Measurements from ENCODE around the gene NRIP1. TPM values are rescaled to one million over a fixed set of nuclear protein-coding genes. Genes with fewer than 3 reads are reported as not detected.

Gene NRIP1
- total RNA-seq, 1 experiment from 2014 or later: 19.1 TPM

DNA sequence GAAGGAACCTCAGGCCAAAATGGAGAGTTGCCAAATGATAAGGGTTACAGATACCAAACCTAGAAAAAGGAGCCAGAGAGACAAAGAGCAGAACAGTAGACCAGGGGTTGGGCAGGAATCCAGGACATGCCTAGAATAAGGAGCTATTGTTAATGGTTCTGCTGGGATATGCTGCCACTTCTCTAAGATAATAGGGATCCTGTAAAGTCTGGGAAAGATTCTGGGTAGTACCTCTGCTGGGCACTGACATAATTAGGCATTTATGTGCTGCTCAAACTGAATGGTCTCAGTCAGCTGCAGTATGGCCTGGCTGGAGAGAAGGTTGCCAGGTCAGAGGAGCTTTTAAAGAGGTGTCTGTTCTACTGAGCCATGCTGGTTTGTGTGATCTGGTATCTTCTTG lies 19.9 kb upstream of the NRIP1 start:
- ATAC-seq: no peak
- no peak overlapping the region for H3K4me3 ChIP-seq (ENCODE audit: low read depth in 2 of 2, low read length in 2 of 2)
- H3K9me3 ChIP-seq (ENCODE audit: control insufficient read depth, insufficient read depth, low read depth, low read length): no peaks in the 10 kb centered on the region
- ChIA-PET CTCF (no interaction called here), POLR2A (no interaction called here)
- H3K27ac ChIP-seq (ENCODE audit: low read length): no peak overlapping the region
- no peaks in the 10 kb centered on the region for H3K27me3 ChIP-seq (ENCODE audit: control insufficient read depth, insufficient read depth, low read length)
- BruUV-seq (replicated peaks): no TSS peak
- in situ Hi-C loops (cut with HindIII; ENCODE audit: low pct_unique_long_range_greater_than_20kb, low sequenced_read_pairs) (no loop called here), intact Hi-C loops (cut with micrococcal nuclease; ENCODE audit: unreplicated experiment) (no loop called here)
- no peaks in the 10 kb centered on the region for H3K4me1 ChIP-seq (ENCODE audit: control insufficient read depth, insufficient read depth, low read length)
- no peak for DNase-seq (ENCODE audit: low read depth, low spot score)
- no peaks in the 10 kb centered on the region for H3K36me3 ChIP-seq (ENCODE audit: control insufficient read depth, insufficient read depth, low read length)
- TF ChIP-seq, protein P1, sequence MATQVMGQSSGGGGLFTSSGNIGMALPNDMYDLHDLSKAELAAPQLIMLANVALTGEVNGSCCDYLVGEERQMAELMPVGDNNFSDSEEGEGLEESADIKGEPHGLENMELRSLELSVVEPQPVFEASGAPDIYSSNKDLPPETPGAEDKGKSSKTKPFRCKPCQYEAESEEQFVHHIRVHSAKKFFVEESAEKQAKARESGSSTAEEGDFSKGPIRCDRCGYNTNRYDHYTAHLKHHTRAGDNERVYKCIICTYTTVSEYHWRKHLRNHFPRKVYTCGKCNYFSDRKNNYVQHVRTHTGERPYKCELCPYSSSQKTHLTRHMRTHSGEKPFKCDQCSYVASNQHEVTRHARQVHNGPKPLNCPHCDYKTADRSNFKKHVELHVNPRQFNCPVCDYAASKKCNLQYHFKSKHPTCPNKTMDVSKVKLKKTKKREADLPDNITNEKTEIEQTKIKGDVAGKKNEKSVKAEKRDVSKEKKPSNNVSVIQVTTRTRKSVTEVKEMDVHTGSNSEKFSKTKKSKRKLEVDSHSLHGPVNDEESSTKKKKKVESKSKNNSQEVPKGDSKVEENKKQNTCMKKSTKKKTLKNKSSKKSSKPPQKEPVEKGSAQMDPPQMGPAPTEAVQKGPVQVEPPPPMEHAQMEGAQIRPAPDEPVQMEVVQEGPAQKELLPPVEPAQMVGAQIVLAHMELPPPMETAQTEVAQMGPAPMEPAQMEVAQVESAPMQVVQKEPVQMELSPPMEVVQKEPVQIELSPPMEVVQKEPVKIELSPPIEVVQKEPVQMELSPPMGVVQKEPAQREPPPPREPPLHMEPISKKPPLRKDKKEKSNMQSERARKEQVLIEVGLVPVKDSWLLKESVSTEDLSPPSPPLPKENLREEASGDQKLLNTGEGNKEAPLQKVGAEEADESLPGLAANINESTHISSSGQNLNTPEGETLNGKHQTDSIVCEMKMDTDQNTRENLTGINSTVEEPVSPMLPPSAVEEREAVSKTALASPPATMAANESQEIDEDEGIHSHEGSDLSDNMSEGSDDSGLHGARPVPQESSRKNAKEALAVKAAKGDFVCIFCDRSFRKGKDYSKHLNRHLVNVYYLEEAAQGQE (IDR thresholded peaks at IDR 0.05; ENCODE audit: insufficient read depth in 1 of 2, low read depth in 2 of 2, low read length in 1 of 2): no peak
- TF ChIP-seq, protein P2, sequence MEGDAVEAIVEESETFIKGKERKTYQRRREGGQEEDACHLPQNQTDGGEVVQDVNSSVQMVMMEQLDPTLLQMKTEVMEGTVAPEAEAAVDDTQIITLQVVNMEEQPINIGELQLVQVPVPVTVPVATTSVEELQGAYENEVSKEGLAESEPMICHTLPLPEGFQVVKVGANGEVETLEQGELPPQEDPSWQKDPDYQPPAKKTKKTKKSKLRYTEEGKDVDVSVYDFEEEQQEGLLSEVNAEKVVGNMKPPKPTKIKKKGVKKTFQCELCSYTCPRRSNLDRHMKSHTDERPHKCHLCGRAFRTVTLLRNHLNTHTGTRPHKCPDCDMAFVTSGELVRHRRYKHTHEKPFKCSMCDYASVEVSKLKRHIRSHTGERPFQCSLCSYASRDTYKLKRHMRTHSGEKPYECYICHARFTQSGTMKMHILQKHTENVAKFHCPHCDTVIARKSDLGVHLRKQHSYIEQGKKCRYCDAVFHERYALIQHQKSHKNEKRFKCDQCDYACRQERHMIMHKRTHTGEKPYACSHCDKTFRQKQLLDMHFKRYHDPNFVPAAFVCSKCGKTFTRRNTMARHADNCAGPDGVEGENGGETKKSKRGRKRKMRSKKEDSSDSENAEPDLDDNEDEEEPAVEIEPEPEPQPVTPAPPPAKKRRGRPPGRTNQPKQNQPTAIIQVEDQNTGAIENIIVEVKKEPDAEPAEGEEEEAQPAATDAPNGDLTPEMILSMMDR (IDR thresholded peaks at IDR 0.05): no peak
- TF ChIP-seq SIN3A (IDR thresholded peaks at IDR 0.05; ENCODE audit: borderline replicate concordance, insufficient read depth, low read depth, low read length) (no peak), TCF7L2 (IDR thresholded peaks at IDR 0.05; ENCODE audit: low read depth, low read length) (no peak), POLR2AphosphoS5 (IDR thresholded peaks at IDR 0.05; ENCODE audit: low read depth, low read length) (no peak)

DNA sequence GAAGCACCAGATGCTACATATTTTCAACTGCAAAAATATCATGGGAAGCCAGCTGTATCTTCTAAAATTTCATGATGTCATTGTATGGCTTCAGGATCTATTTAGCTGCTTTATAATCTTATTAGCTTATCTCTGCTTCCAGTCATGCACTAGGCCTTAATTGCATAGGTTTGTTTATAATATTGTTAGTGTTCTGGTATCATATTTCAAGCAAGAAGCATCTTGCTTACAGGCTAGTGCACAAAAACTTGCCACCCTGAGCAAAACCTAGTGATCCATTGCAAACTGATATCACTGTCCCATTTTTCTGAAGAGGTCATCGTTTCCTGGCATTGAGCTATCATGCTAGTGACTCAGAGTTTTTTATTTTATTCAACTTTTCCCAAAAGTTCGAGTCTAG lies 15.7 kb upstream of the NRIP1 start:
- in situ Hi-C loops (cut with HindIII; ENCODE audit: low pct_unique_long_range_greater_than_20kb, low sequenced_read_pairs): no loop called here
- no peaks in the 10 kb centered on the region for H3K9me3 ChIP-seq (ENCODE audit: control insufficient read depth, insufficient read depth, low read depth, low read length)
- H3K27me3 ChIP-seq (ENCODE audit: control insufficient read depth, insufficient read depth, low read length): no peaks in the 10 kb centered on the region
- no peak overlapping the region for H3K27ac ChIP-seq (ENCODE audit: low read length)
- H3K4me1 ChIP-seq (ENCODE audit: control insufficient read depth, insufficient read depth, low read length): no peaks in the 10 kb centered on the region
- ChIA-PET POLR2A (interaction anchor here (0.5 kb wide), 1 partner anchor 15 kb away, joined by 4 read pairs; no protein-coding TSS in a partner anchor), CTCF (no interaction called here)
- BruUV-seq (replicated peaks): no TSS peak
- H3K36me3 ChIP-seq (ENCODE audit: control insufficient read depth, insufficient read depth, low read length): no peaks in the 10 kb centered on the region
- TF ChIP-seq, protein P2 (IDR thresholded peaks at IDR 0.05): no peak
- TF ChIP-seq SIN3A (IDR thresholded peaks at IDR 0.05; ENCODE audit: borderline replicate concordance, insufficient read depth, low read depth, low read length): no peak
- TF ChIP-seq, protein P1 (IDR thresholded peaks at IDR 0.05; ENCODE audit: insufficient read depth in 1 of 2, low read depth in 2 of 2, low read length in 1 of 2): no peak
- TF ChIP-seq TCF7L2 (IDR thresholded peaks at IDR 0.05; ENCODE audit: low read depth, low read length): no peak
- no peak for TF ChIP-seq POLR2AphosphoS5 (IDR thresholded peaks at IDR 0.05; ENCODE audit: low read depth, low read length)
- intact Hi-C loops (cut with micrococcal nuclease; ENCODE audit: unreplicated experiment): no loop called here
- ATAC-seq (no peak), DNase-seq (ENCODE audit: low read depth, low spot score) (no peak)
- H3K4me3 ChIP-seq (ENCODE audit: low read depth in 2 of 2, low read length in 2 of 2): no peak overlapping the region
